ENCODE measurements around the gene HYCC1.

DNA sequence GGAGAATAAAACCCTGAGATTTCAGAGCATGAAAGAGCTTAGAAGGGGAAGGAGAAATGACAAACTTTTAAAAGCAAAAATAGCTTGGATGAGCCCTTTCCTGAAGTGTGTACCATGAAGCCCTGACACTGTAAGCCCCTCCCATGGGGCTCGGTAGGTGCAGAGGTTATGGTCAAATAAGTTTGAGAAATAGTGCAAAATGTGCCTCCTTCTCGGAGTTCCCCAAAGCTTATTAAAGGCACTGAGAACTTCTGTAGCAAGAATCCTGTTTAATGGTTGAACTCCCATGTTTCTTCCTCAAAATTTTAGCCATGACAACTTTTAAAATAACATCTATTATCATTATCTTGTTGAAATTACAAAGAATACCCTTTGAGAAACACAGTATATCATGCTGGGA, 10.5 kb upstream of the HYCC1 start:
- no peak for TF ChIP-seq POLR2A (IDR thresholded peaks at IDR 0.05; ENCODE audit: low read depth)
- TF ChIP-seq, protein P1, sequence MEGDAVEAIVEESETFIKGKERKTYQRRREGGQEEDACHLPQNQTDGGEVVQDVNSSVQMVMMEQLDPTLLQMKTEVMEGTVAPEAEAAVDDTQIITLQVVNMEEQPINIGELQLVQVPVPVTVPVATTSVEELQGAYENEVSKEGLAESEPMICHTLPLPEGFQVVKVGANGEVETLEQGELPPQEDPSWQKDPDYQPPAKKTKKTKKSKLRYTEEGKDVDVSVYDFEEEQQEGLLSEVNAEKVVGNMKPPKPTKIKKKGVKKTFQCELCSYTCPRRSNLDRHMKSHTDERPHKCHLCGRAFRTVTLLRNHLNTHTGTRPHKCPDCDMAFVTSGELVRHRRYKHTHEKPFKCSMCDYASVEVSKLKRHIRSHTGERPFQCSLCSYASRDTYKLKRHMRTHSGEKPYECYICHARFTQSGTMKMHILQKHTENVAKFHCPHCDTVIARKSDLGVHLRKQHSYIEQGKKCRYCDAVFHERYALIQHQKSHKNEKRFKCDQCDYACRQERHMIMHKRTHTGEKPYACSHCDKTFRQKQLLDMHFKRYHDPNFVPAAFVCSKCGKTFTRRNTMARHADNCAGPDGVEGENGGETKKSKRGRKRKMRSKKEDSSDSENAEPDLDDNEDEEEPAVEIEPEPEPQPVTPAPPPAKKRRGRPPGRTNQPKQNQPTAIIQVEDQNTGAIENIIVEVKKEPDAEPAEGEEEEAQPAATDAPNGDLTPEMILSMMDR (IDR thresholded peaks at IDR 0.05): no peak
- no peak for TF ChIP-seq POLR2AphosphoS5 (IDR thresholded peaks at IDR 0.05)
